ENCODE measurements around the gene CPEB2. TPM values are rescaled to one million over a fixed set of nuclear protein-coding genes. Genes with fewer than 3 reads are reported as not detected.
"Not testable (repeated sequence)": the region's sequence is repeated elsewhere in the genome, so short reads cannot be mapped to it uniquely, and the experiment has no call there.

Gene CPEB2
- total RNA-seq, 4 donors from 2014 or later: 10.7 to 25.9 (median 19.8) TPM

DNA sequence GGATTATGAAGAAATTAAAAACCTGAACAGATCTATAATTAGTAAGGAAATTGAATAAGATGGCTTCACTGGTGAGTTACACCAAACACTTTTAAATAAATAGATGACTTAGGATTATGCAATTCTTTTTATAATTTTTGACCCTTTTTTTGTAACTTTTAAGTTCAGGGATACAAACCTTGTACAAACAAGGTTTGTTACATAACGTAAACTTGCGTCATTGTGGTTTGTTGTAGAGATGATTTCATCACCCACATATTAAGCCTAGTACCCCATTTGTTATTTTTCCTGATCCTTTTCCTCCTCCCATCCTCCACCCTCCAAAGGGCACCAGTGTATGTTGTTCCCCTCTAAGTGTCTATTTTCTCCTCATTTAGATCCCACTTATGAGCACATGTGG lies 75.7 kb downstream of the CPEB2 start:
- Histone ChIP-seq H3K36me3 (no peaks in the 10 kb centered on the region), H3K27ac (no peak overlapping the region), H3K4me1 (no peaks in the 10 kb centered on the region), H3K9me3 (peaks cover 0 to 4% (median 0%) of the 10 kb centered on the region in 4 donors), H3K27me3 (no peaks in the 10 kb centered on the region), H3K4me3 (no peak overlapping the region)
- no peak for TF ChIP-seq POLR2A (IDR thresholded peaks at IDR 0.05)
- TF ChIP-seq, protein P1, sequence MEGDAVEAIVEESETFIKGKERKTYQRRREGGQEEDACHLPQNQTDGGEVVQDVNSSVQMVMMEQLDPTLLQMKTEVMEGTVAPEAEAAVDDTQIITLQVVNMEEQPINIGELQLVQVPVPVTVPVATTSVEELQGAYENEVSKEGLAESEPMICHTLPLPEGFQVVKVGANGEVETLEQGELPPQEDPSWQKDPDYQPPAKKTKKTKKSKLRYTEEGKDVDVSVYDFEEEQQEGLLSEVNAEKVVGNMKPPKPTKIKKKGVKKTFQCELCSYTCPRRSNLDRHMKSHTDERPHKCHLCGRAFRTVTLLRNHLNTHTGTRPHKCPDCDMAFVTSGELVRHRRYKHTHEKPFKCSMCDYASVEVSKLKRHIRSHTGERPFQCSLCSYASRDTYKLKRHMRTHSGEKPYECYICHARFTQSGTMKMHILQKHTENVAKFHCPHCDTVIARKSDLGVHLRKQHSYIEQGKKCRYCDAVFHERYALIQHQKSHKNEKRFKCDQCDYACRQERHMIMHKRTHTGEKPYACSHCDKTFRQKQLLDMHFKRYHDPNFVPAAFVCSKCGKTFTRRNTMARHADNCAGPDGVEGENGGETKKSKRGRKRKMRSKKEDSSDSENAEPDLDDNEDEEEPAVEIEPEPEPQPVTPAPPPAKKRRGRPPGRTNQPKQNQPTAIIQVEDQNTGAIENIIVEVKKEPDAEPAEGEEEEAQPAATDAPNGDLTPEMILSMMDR (IDR thresholded peaks at IDR 0.05): no peak
- no peak for DNase-seq

DNA sequence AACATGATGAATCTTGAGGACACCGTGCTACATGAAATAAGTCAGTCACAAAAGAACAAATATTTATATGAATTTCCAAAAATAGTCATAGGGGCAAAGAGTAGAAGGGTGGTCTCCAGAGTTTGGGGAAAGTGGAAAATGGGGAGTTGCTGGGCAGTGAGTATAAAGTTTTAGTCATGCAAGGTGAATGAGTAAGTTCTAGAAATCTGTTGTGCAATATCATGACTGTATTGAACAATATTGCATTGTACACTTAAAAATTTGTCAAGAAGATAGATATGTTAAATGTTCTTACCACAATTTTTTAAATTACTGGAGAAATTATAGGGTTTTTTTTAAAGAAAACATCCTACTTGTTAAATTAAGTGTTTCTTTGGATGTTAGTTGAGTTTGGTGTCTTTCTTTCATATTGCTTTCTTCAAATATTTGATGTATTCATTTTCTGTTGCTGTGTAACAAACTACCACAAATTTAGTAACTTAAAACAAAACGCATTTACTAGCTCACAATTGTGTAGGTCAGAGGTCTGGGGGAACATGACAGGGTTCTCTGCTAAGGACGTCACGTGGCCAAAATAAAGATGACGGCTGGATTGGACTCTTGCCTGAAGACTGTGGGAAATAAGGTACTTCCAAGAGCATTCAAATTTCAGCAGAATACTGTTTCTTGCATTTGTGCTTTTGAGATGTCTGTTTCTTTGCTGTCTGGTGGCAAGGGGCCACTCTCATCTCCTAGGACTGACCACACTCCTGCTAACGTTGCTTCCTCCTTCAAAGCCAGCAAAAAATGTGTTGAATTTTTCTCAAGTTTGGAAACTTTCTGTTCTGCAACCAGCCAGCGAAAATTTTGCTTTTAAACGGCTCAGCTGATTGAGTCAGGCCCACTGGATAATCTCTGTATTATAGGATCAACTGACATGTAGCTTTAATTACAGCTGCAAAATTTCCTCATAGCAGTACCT lies 76.7 kb downstream of the CPEB2 start:
- H3K27ac ChIP-seq: no peak overlapping the region
- TF ChIP-seq, protein P1 (IDR thresholded peaks at IDR 0.05): no peak
- no peak for TF ChIP-seq POLR2A (IDR thresholded peaks at IDR 0.05)

DNA sequence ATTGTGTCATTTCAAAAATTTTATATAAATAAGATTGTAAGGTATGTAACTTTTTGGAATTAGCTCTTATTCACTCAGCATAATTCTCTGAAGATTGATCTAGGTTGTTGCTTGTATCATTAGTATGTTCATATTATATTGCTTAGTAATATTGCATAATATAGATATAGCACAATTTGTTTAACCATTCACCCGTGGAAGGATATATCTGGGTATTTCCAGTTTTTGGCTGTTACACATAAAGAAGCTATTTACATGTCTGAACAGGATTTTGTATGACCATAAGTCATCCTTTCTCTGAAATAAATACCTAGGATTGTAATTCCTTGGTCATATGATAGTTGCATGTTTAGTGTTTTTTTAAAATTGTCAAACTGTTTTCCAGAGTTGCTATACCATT lies 82.5 kb downstream of the CPEB2 start:
- no peak overlapping the region for H3K27ac ChIP-seq
- H3K9me3 ChIP-seq: no peaks in the 10 kb centered on the region
- H3K4me3 ChIP-seq: no peak overlapping the region
- H3K36me3 ChIP-seq: no peaks in the 10 kb centered on the region
- no peaks in the 10 kb centered on the region for H3K27me3 ChIP-seq
- DNase-seq: no peak
- TF ChIP-seq, protein P1 (IDR thresholded peaks at IDR 0.05): no peak
- no peak for TF ChIP-seq POLR2A (IDR thresholded peaks at IDR 0.05)
- no peaks in the 10 kb centered on the region for H3K4me1 ChIP-seq

More for the DNA sequence above, 76.7 kb downstream of the CPEB2 start:
- no peak for DNase-seq
- Histone ChIP-seq H3K27me3 (no peaks in the 10 kb centered on the region), H3K9me3 (peaks cover 0 to 4% (median 0%) of the 10 kb centered on the region in 4 donors), H3K4me3 (no peak overlapping the region), H3K36me3 (no peaks in the 10 kb centered on the region), H3K4me1 (no peaks in the 10 kb centered on the region)

DNA sequence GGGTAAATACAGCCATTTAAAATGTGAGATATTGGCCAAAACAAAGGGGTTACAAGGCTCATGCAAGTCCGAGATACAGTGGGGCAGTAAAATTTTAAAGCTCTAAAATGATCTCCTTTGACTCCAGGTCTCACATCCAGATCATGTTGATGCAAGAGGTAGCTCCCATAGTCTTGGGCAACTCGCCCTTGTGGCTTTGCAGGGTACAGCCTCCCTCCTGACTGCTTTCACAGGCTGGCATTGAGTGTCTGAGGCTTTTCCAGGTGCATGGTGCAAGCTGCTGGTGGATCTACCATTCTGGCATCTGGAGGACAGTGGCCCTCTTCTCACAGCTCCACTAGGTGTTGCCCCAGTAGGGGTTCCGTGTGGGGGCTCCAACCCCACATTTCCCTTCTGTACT lies 83.5 kb downstream of the CPEB2 start:
- not testable (repeated sequence) for H3K27me3 ChIP-seq, H3K4me3 ChIP-seq, H3K4me1 ChIP-seq, H3K27ac ChIP-seq, H3K36me3 ChIP-seq, DNase-seq, H3K9me3 ChIP-seq

DNA sequence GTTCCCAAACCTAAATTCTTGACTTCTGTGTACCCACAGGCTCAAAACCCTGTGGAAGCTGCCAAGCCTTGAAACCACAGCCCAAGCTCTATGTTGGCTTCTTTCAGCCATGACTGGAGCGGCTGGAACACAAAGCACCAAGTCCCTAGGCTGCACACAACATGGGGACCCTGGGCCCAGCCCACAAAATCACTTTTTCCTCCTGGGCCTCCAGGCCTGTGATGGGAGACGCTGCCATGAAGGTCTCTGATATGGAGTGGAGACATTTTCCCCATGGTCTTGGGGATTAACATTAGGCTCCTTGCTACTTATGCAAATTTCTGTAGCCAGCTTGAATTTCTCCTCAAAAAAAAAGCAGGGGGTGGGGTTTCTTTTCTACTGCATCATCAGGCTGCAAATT lies 84.0 kb downstream of the CPEB2 start:
- not testable (repeated sequence) for DNase-seq, H3K36me3 ChIP-seq, H3K4me3 ChIP-seq, H3K27ac ChIP-seq, H3K4me1 ChIP-seq, H3K27me3 ChIP-seq, H3K9me3 ChIP-seq

DNA sequence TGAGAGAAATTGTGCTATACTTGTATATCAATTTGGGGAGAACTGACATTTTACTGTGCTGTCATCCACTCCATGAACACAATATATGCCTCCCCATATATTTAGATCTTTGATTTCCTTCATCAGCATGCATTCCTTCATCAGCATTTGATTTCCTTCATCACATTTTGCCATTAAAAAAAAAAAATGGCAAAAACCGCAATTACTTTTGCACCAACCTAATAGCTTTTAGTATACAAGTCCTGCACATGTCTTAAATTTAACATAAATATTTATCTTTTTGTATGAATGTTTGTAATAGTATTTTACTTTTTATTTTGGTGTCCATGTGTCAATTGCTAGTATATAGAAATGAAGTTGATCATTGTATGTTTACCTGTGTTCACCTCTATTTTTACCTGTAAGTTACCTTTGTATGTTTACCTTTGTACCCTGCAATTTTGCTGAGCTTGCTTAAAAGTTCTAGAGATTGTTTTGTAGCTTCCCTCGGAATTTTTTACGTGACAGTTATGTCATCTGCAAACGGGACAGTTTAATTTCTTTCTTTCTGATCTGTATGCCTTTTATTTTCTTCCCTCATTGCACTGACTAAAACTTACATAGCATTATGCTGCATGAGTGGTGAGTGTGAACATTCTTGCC lies 86.2 kb downstream of the CPEB2 start:
- Histone ChIP-seq H3K36me3 (no peaks in the 10 kb centered on the region), H3K4me1 (no peaks in the 10 kb centered on the region), H3K27ac (no peak overlapping the region), H3K27me3 (no peaks in the 10 kb centered on the region), H3K9me3 (no peaks in the 10 kb centered on the region), H3K4me3 (no peak overlapping the region)
- DNase-seq: no peak
- TF ChIP-seq POLR2A (IDR thresholded peaks at IDR 0.05): no peak
- TF ChIP-seq, protein P1 (IDR thresholded peaks at IDR 0.05): no peak
